Stomach (tissue), 9 donors: ENCODE measurements around the gene MORC1. TPM values are rescaled to one million over a fixed set of nuclear protein-coding genes. Genes with fewer than 3 reads are reported as not detected.

ENCODE experiments used
- DNase-seq, 2 donors: peaks; one replicate each; pipeline versions ENCODE4 v3.0.0 to v3.0.0-alpha.2; 2013 to 2019
- H3K27ac ChIP-seq, 5 donors: fragments of 200-600 bp in 4 of 5; sonication (generic) in 4 of 5; one replicate each; pipeline ENCODE4 v1.5.1; 2013 to 2019; ENCODE audit warnings: mild to moderate bottlenecking in 1 of 5, moderate library complexity in 1 of 5
- H3K27me3 ChIP-seq, 3 donors: fragments of 200-600 bp; sonication (generic); one replicate each; pipeline ENCODE4 v1.5.1; 2017 to 2019; ENCODE audit warnings: mixed run types in 1 of 3
- H3K36me3 ChIP-seq, 4 donors: fragments of 200-600 bp; sonication (generic); 1 replicate in 3 of 4; 2 replicates in 1 of 4; pipeline ENCODE4 v1.5.1; 2016 to 2019
- H3K4me1 ChIP-seq, 4 donors: fragments of 200-600 bp; sonication (generic); one replicate each; pipeline ENCODE4 v1.5.1; 2016 to 2019
- H3K4me3 ChIP-seq, 4 donors: fragments of 200-600 bp; sonication (generic) in 3 of 4; one replicate each; pipeline ENCODE4 v1.5.1; 2016 to 2019; ENCODE audit warnings: mild to moderate bottlenecking in 1 of 4
- H3K9me3 ChIP-seq, 4 donors: fragments of 200-600 bp; sonication (generic); one replicate each; pipeline ENCODE4 v1.5.1; 2016 to 2019
- CTCF ChIP-seq, 7 experiments: fragments of 450-650 bp in 4 of 7; fragments of 200-600 bp in 3 of 7; sonication (generic) in 3 of 7; IDR thresholded peaks; one replicate each; pipeline ENCODE4 v1.5.1; 2016 to 2019; ENCODE audit warnings: antibody characterized with exemption in 7 of 7, control low read depth in 2 of 7, mild to moderate bottlenecking in 1 of 7
- EP300 ChIP-seq: sonication (generic); formaldehyde crosslinking; IDR thresholded peaks from one replicate; pipeline ENCODE4 v1.6.1; 2017; ENCODE audit warnings: antibody characterized with exemption
- POLR2A ChIP-seq, 4 donors: fragments of 450-650 bp; IDR thresholded peaks; one replicate each; pipeline ENCODE4 v1.6.1; 2016; ENCODE audit warnings: antibody characterized with exemption in 4 of 4, control low read depth in 2 of 4, mild to moderate bottlenecking in 1 of 4, moderate library complexity in 1 of 4
- POLR2AphosphoS5 ChIP-seq, 3 donors: sonication (generic); formaldehyde crosslinking; IDR thresholded peaks; one replicate each; pipeline ENCODE4 v1.6.1; 2016; ENCODE audit warnings: antibody characterized with exemption in 3 of 3
- WGBS, 5 donors: extraction: QIAGEN DNeasy Blood & Tissue Kit in 3 of 5; methylation state at CpG; one replicate each; pipeline versions ENCODE4 v1.1.5 to v1.1.7; 2013 to 2018; 5-methylcytosine and 5-hydroxymethylcytosine counted together
- intact Hi-C: fragments of 100-400 bp; cut with DNase I; formaldehyde crosslinking; loops from one replicate; pipeline ENCODE4 v1.15.1; 2023; ENCODE audit warnings: low total_unique reads
- polyA plus RNA-seq, 3 donors: library from polyadenylated mRNA; stranded (reverse); fragments of 200-250 nt; gene quantifications; one replicate each; pipeline ENCODE4 v1.2.3, GENCODE V29; 2013
- total RNA-seq, 5 donors: library from RNA; depleted of rRNA; stranded (reverse); fragments of >200 nt; gene quantifications; one replicate each; pipeline versions ENCODE4 v1.1.0 to v1.2.3, GENCODE V29; 2014 to 2016
- donor health status: healthy with polysubstance abuse.
- donor health status: Bipolar disorder and iron deficiency.
- donor health status: healthy.

Gene MORC1
- total and polyA plus RNA-seq, 8 donors = not detected

GRCh38 chr3:109071350-109072142 lies 46.4 kb downstream of the MORC1 start:
- Histone ChIP-seq H3K9me3 (no peaks in the 10 kb centered on the region), H3K4me1 (peaks cover 0 to 16% (median 9%) of the 10 kb centered on the region in 4 donors), H3K4me3 (no peak overlapping the region), H3K27ac (no peak overlapping the region), H3K27me3 (no peaks in the 10 kb centered on the region), H3K36me3 (no peaks in the 10 kb centered on the region)
- intact Hi-C loops = no loop called here
- DNase-seq = peak; percentile 17 to 29
- TF ChIP-seq POLR2A (IDR thresholded peaks at IDR 0.05) (no peak), CTCF (IDR thresholded peaks at IDR 0.05) (no peak), EP300 (no peak), POLR2AphosphoS5 (IDR thresholded peaks at IDR 0.05) (no peak)
- WGBS, 5 donors = 32 to 44% (median 37%) methylated on average over 4 of the region's 4 CpGs

- TF ChIP-seq POLR2A (IDR thresholded peaks at IDR 0.05) (no peak), POLR2AphosphoS5 (IDR thresholded peaks at IDR 0.05) (no peak), EP300 (no peak), CTCF (IDR thresholded peaks at IDR 0.05) (no peak)
- no peak for DNase-seq
- 75 to 83% (median 79%) methylated on average over 7 of the region's 7 CpGs for WGBS, 5 donors
Observed at GRCh38 chr3:109070211-109070610, 47.7 kb downstream of the MORC1 start.

GRCh38 chr3:109066864-109067263 lies 51.1 kb downstream of the MORC1 start:
- no peak overlapping the region for H3K27ac ChIP-seq
- TF ChIP-seq EP300 (no peak), CTCF (IDR thresholded peaks at IDR 0.05) (no peak), POLR2A (IDR thresholded peaks at IDR 0.05) (no peak), POLR2AphosphoS5 (IDR thresholded peaks at IDR 0.05) (no peak)

More at GRCh38 chr3:109070211-109070610, 47.7 kb downstream of the MORC1 start:
- intact Hi-C loops = no loop called here
- no peak overlapping the region for H3K4me3 ChIP-seq
- no peaks in the 10 kb centered on the region for H3K36me3 ChIP-seq
- H3K9me3 ChIP-seq = no peaks in the 10 kb centered on the region
- peaks cover 0 to 16% (median 9%) of the 10 kb centered on the region in 4 donors for H3K4me1 ChIP-seq
- H3K27me3 ChIP-seq = no peaks in the 10 kb centered on the region
- H3K27ac ChIP-seq = no peak overlapping the region

GRCh38 chr3:109059264-109059663 lies 58.7 kb downstream of the MORC1 start:
- no peak for TF ChIP-seq POLR2A (IDR thresholded peaks at IDR 0.05)
- TF ChIP-seq CTCF (IDR thresholded peaks at IDR 0.05) = no peak
- TF ChIP-seq POLR2AphosphoS5 (IDR thresholded peaks at IDR 0.05) = no peak
- TF ChIP-seq EP300 = no peak
- no peaks in the 10 kb centered on the region for H3K9me3 ChIP-seq
- intact Hi-C loops = no loop called here

More at GRCh38 chr3:109066864-109067263, 51.1 kb downstream of the MORC1 start:
- Histone ChIP-seq H3K4me1 (peaks cover 0 to 10% (median 3%) of the 10 kb centered on the region in 4 donors), H3K9me3 (no peaks in the 10 kb centered on the region), H3K36me3 (no peaks in the 10 kb centered on the region), H3K27me3 (no peaks in the 10 kb centered on the region), H3K4me3 (no peak overlapping the region)
- intact Hi-C loops = no loop called here
- WGBS, 5 donors = 92 to 99% (median 95%) methylated on average over 3 of the region's 3 CpGs
- DNase-seq = no peak

More at GRCh38 chr3:109059264-109059663, 58.7 kb downstream of the MORC1 start:
- Histone ChIP-seq H3K36me3 (no peaks in the 10 kb centered on the region), H3K27ac (no peak overlapping the region), H3K4me3 (no peak overlapping the region), H3K4me1 (peaks cover 0 to 4% (median 0%) of the 10 kb centered on the region in 4 donors), H3K27me3 (no peaks in the 10 kb centered on the region)
- DNase-seq = peak in 1 of 2 donors; percentile 21
- 3 to 9% (median 7%) methylated on average over 5 of the region's 5 CpGs for WGBS, 5 donors
